NCI-H2029 (cell line): ENCODE results near the gene FARP2.
"Not testable (repeated sequence)": the region's sequence is repeated elsewhere in the genome, so short reads cannot be mapped to it uniquely, and the experiment has no call there.

ENCODE experiments used
- DNase-seq: peaks from one replicate; lab custom pipeline; 2025; lab: John Stamatoyannopoulos, UW

The FARP2 gene

GRCh38 chr2:241505086-241505780 is 149.1 kb downstream of the FARP2 start:
- no peak for DNase-seq

GRCh38 chr2:241505781-241506201 is 149.7 kb downstream of the FARP2 start:
- no peak for DNase-seq

DNA sequence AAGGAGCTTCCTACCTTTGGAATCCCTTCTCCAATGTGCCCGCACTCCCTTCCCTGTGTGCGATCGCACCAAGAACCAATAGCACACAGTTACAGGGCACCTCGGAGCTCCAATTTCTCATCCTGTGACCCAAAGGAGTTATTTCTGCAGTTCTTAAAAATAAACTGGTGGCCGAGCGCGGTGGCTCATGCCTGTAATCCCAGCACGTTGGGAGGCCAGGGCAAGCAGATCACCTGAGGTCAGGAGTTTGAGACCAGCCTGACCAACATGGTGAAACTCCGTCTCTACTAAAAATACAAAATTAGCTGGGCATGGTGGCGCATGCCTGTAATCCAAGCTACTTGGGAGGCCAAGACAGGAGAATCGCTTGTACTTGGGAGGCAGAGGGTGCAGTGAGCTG is 150.2 kb downstream of the FARP2 start:
- not testable (repeated sequence) for DNase-seq

- DNase-seq, result no peak
Observed at GRCh38 chr2:241506793-241507429, 150.8 kb downstream of the FARP2 start.

DNA sequence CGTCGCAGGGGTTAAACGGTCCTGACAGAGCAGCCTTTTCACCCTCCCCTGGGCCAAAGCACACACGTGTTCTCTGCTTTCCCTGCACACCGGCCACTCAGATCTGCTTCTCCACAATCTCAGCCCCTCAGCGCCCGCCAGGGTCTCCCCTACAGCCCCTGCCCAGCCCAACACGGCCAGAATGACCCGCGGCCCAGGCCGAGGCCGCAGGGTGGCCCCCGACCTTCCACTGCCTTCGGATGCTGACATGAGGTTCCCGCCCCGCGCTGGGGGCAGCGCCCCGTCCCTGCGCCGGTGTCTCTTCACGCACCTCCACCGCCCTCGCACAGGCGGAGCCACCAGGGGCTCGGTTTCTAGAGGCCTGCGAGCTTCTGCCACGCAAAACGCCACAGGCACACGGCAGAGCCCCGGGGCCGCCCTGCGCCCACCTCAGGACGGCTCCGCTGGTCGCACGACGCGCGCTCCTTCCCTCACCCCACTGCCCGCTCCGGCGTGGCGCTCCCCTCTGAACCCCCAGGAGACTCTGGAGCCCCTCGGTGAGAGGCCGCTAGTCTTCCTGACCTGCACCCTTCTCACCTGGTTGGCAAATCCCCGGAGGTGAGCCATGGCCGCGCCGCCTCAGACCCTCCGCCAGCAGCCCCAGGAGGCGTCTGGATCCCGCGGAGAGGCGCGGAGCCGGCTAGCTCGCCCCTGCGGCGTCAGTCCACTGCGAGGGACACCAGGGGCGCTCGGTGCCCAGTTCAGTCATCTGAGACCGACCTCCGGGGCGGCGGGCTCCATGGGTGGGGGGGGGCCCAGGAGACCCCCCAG is 151.6 kb downstream of the FARP2 start:
- peak; percentile 15 for DNase-seq

GRCh38 chr2:241508240-241509154 is 152.4 kb downstream of the FARP2 start, which contains the start of gene STK25:
Gene STK25 (minus strand): TSS chr2:241508584. CDS start chr2:241508035, 549 bp downstream.
- DNase-seq, result peak; percentile 96

- no peak for DNase-seq
Observed at GRCh38 chr2:241509155-241509784, 153.2 kb downstream of the FARP2 start.

GRCh38 chr2:241511091-241511741 is 155.1 kb downstream of the FARP2 start:
- DNase-seq, result no peak

DNA sequence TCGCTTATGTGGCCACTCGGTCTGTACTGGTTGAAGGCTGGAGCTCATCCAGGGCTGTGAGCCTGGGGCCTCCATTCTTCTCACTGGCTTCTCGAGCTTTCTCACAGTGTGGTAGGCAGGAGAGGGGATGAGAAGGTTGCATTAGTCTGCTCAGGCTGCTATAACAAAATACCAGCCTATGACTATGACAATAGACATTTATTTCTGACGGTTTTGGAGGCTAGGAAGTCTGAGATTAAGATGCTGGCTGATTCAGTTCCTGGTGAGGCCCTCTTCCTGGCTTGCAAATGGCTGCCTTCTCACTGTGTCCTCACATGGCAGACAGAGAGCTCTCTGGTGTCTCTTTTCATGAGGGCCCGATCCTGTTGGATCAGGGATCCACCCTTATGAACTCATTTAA is 158.5 kb downstream of the FARP2 start:
- no peak for DNase-seq

DNA sequence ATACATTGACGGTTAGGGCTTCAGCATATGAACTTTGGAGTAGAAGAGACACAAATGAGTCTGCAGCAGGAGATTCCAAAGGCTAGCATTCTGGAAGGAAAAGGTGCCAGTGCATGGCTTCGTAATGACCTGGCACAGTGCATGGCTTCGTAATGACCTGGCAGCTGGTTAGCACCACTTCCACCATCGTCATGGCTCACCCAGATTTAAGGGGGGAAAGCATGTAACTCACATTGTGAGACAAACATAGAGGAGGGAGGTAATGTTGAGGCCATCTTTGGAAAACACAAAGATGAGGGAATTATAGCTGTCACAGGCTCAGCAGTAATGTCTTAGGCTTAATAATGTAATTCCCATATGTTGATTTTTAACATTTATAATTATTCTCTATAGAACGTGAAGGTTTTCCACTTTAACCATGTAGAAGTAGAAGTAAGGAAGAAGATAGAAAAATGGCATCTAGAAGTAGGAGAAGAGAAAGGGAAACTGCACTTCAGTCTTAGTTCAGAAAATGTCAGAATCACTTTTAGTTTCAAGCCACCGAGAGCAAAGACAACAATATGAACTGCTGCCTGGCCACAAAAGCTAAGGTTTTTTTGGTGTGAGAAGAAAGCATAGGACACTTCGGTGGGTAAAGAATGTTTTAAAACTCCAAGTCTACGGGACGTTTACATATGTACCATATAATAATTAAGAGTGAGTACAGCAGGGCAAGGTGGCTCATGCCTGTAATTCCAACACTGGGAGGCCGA is 159.1 kb downstream of the FARP2 start:
- no peak for DNase-seq

DNA sequence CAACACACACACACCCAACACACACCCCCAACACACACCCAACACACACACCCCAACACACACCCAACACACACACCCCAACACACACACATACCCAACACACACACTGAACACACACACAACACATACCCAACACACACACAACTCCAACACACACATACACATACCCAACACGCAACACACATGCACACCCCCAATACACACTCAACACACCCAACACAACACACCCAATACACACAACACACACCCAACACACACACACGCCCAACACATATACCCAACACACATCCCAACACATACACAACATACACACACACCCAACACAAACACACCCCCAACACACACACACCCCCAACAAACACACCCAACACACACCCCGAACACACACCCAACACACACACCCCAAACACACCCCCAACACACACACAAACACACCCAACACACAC is 160.5 kb downstream of the FARP2 start:
- DNase-seq, result no peak

- DNase-seq, result no peak
Observed at GRCh38 chr2:241517297-241517696, 161.2 kb downstream of the FARP2 start.

DNA sequence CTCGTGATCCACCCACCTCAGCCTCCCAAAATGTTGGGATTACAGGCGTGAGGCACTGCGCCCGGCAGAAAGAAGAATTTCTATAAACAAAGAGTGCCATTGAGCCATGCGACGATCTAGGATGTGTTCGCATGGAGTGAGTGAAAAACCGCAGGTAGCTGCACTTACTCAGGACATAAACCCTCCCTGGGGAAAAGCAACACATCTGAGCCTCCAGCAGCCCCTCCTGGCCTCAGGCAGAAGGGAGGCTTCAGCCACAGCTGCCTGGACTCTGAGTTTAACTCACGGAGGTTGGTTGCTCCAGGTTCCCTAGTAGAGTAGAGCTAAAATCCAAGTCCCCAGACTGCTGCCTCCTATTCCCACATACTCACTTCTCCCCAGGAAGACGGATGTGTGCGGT is 163.6 kb downstream of the FARP2 start:
- no peak for DNase-seq

DNA sequence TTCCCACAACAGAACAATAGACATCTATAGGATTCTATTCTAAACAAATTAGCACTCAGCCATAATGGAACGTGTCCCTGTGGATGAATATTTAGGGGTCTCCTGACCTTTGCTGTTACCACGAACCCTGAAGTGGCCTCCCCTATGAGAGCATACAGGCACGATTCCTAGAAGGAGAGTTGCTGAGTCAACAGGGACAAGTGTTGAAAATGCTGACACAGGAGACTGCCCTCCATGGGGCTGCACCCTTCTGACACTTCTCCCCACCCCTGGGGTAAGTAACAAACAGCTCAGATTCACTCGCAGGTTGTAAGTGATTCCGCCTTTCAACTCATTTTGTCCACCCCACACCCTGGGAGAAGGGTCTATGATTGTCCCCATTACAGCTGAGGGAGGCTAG is 166.4 kb downstream of the FARP2 start:
- no peak for DNase-seq

DNA sequence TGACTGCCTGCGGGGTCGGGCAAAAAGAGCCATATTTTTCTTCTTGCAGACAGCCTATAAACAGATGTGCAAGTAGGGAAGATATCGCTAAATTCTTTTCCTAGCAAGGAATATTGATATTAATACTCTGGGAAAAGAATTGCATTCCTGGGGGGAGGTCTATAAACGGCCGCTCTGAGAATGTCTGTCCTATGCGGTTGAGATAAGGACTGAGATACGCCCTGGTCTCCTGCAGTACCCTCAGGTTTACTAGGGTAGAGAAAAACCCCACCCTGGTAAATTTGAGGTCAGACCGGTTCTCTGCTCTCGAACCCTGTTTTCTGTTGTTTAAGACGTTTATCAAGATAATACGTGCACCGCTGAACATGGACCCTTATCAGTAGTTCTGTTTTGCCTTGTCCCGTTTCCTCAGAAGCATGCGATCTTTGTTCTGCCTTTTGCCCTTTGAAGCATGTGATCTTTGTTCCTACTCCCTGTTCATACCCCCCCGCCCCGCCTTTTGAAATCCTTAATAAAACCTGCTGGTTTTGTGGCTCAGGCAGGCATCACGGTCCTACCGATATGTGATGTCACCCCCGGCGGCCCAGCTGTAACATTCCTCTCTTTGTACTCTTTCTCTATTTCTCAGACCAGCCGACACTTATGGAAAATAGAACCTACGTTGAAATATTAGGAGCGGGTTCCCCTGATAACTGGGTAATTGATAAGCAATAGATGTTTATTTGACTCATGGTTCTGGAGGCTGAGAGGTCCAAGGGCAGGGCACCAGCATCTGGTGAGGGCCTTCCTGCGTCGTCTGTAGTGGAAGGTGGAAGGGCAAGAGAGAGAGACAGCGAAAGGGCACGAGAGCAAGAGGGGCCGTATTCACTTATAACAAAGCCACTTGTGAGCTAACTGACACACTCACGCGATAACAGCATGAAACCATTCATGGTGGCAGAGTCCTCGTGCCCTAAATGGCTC is 170.0 kb downstream of the FARP2 start:
- DNase-seq, result not testable (repeated sequence)

DNA sequence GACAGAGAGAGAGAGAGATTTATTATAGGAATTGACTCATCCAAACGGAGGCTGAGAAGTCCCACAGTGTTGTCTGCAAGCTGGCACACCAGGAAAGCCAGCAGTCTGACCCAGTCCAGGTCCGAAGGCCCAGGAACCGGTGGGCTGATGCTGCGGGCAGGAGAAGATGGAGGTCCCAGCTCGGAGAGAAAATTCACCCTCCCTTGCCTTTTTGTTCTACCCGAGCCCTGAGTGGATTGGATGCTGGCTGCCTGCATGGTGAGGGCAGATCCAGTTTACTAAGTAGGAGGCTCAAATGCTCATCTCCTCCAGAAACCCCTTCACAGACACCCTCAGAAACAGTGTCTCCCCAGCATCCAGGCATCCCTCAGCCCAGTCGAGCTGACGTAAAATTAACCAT is 174.5 kb downstream of the FARP2 start:
- no peak for DNase-seq

DNA sequence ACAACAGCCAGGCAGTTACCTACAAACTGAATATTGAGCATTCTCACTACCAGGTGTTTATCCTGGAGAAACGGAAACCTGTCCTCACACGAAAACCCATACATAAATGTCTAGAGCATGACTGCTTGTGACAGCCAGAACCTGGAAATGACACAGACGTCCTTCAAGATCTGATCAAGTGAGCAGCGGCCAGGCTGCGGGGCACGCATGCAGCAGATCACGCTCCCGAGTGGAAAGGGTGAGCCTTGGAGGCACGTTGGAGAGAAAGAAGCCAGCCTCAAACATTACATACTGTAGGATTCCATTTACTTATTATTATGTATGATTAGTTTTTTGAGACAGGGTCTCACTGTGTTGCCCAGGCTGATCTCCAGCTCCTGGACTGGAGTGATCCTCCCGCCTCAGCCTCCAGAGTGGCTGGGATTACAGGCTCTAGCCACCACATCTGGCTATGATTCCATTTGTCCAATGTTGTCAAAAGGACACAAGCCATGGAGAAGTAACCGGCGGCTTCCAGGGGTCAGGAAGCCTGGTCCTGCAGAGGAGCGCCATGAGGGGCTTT is 175.2 kb downstream of the FARP2 start:
- DNase-seq, result no peak

- no peak for DNase-seq
Observed at GRCh38 chr2:241532168-241532567, 176.1 kb downstream of the FARP2 start.
